AG04449 (cell line): ENCODE data around the gene TENM3.

Experiments used
- CTCF ChIA-PET: fragments of 350-600 bp; formaldehyde crosslinking; extraction: SDS; loops from one replicate; lab custom pipeline; 2021; ENCODE audit warnings: antibody characterized with exemption; lab: Yijun Ruan, JAX
- POLR2A ChIA-PET: fragments of 400-600, 350-600 bp; formaldehyde crosslinking; extraction: SDS; loops from one replicate; lab custom pipeline; 2020; ENCODE audit warnings: antibody characterized with exemption, inconsistent platforms; lab: Yijun Ruan, JAX
- DNase-seq: peaks from one replicate; pipeline ENCODE4 v3.0.0-alpha.2; 2010; ENCODE audit warnings: low read depth, low spot score
- H3K4me3 ChIP-seq: 2 replicates; pipeline ENCODE4 v1.5.1; 2011; ENCODE audit warnings: low read depth, mild to moderate bottlenecking, control low read depth, low read length
- CTCF ChIP-seq: IDR thresholded peaks from one replicate; pipeline ENCODE4 v1.5.1; 2011; ENCODE audit warnings: mild to moderate bottlenecking, moderate library complexity, low read length, control low read depth, inconsistent platforms; ENCODE audit not compliant: insufficient read depth; ENCODE audit errors: missing control alignments

Gene TENM3

GRCh38 chr4:182223708-182224107 lies 19.5 kb upstream of the TENM3 start:
- CTCF ChIA-PET = no interaction called here
- H3K4me3 ChIP-seq = no peak overlapping the region
- DNase-seq = no peak
- POLR2A ChIA-PET = interaction anchor here (0.5 kb wide), 1 partner anchor 320 kb away, joined by 3 read pairs; no protein-coding TSS in a partner anchor
- TF ChIP-seq CTCF = no peak

- DNase-seq = no peak
- no peak for TF ChIP-seq CTCF
- ChIA-PET CTCF (interaction anchor here (1.8 kb wide), 1 partner anchor 12 kb away, joined by 5 read pairs; no protein-coding TSS in a partner anchor), POLR2A (interaction anchor here (0.5 kb wide), 1 partner anchor 320 kb away, joined by 3 read pairs; no protein-coding TSS in a partner anchor)
- no peak overlapping the region for H3K4me3 ChIP-seq
Measured at GRCh38 chr4:182224192-182224850, 18.9 kb upstream of the TENM3 start.

GRCh38 chr4:182225257-182225852 lies 17.8 kb upstream of the TENM3 start:
- CTCF ChIA-PET = interaction anchor here (1.8 kb wide), 1 partner anchor 13 kb away, joined by 5 read pairs; no protein-coding TSS in a partner anchor
- DNase-seq = no peak
- TF ChIP-seq CTCF = no peak
- H3K4me3 ChIP-seq = no peak overlapping the region
- POLR2A ChIA-PET = no interaction called here

GRCh38 chr4:182227611-182228010 lies 15.6 kb upstream of the TENM3 start:
- ChIA-PET POLR2A (no interaction called here), CTCF (interaction anchor here (1.4 kb wide), 1 partner anchor 9 kb away, joined by 3 read pairs; no protein-coding TSS in a partner anchor)
- TF ChIP-seq CTCF = no peak
- DNase-seq = no peak
- H3K4me3 ChIP-seq = no peak overlapping the region

- no peak for TF ChIP-seq CTCF
- no peak for DNase-seq
- ChIA-PET POLR2A (no interaction called here), CTCF (no interaction called here)
- no peak overlapping the region for H3K4me3 ChIP-seq
Measured at GRCh38 chr4:182228991-182229577, 14.1 kb upstream of the TENM3 start.

- ChIA-PET POLR2A (interaction anchor here (1.2 to 1.3 kb wide), 2 partner anchors 18 to 218 kb away, joined by 3 to 4 read pairs; no protein-coding TSS in a partner anchor), CTCF (interaction anchor here (1.1 kb wide), 1 partner anchor 8 kb away, joined by 3 read pairs; no protein-coding TSS in a partner anchor)
- H3K4me3 ChIP-seq = no peak overlapping the region
- no peak for DNase-seq
- TF ChIP-seq CTCF = no peak
Measured at GRCh38 chr4:182230256-182230655, 12.9 kb upstream of the TENM3 start.
